ENCODE results near the gene PBXIP1. TPM values are rescaled to one million over a fixed set of nuclear protein-coding genes. Genes with fewer than 3 reads are reported as not detected.

PBXIP1 gene
- total RNA-seq, 2 experiments from 2014 or later = 23.8 to 37.7 TPM

- H3K9me3 ChIP-seq (ENCODE audit: low read length) = no peaks in the 10 kb centered on the region
- no peaks in the 10 kb centered on the region for H3K9me2 ChIP-seq (ENCODE audit: insufficient read depth, low read length)
- CTCF ChIA-PET (ENCODE audit: unreplicated experiment) = no interaction called here
- H3K36me3 ChIP-seq (ENCODE audit: insufficient read depth, low read length) = peaks cover 52% of the 10 kb centered on the region
- peak overlapping the region; percentile 86 for H3K4me2 ChIP-seq (ENCODE audit: low read length)
- H3K4me1 ChIP-seq (ENCODE audit: insufficient read depth, low read length, poor library complexity, severe bottlenecking) = peaks cover 40% of the 10 kb centered on the region
- intact Hi-C loops (cut with micrococcal nuclease; ENCODE audit: unreplicated experiment) = no loop called here
- H3K79me2 ChIP-seq (ENCODE audit: insufficient read depth, low read depth, low read length) = peaks cover 58% of the 10 kb centered on the region
- no peak for DNase-seq (ENCODE audit: low spot score)
- H4K20me1 ChIP-seq (ENCODE audit: insufficient read depth, low read length) = peaks cover 8% of the 10 kb centered on the region; the same call in 1 of the 2 replicates
- TF ChIP-seq EZH2phosphoT487 (IDR thresholded peaks at IDR 0.05; ENCODE audit: borderline replicate concordance, low read depth, low read length) = no peak
- TF ChIP-seq, protein P1, sequence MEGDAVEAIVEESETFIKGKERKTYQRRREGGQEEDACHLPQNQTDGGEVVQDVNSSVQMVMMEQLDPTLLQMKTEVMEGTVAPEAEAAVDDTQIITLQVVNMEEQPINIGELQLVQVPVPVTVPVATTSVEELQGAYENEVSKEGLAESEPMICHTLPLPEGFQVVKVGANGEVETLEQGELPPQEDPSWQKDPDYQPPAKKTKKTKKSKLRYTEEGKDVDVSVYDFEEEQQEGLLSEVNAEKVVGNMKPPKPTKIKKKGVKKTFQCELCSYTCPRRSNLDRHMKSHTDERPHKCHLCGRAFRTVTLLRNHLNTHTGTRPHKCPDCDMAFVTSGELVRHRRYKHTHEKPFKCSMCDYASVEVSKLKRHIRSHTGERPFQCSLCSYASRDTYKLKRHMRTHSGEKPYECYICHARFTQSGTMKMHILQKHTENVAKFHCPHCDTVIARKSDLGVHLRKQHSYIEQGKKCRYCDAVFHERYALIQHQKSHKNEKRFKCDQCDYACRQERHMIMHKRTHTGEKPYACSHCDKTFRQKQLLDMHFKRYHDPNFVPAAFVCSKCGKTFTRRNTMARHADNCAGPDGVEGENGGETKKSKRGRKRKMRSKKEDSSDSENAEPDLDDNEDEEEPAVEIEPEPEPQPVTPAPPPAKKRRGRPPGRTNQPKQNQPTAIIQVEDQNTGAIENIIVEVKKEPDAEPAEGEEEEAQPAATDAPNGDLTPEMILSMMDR (conservative IDR thresholded peaks at IDR 0.05; ENCODE audit: low read length) = no peak
- no TSS peak for BruUV-seq (replicated peaks)
- H2AFZ ChIP-seq (ENCODE audit: low read length) = no peak overlapping the region
- H3K27ac ChIP-seq (ENCODE audit: low read depth, low read length, poor library complexity, severe bottlenecking) = no peak overlapping the region
- POLR2A ChIA-PET = interaction anchor here (1.8 kb wide), 1 partner anchor 16 kb away, joined by 6 read pairs; the partner anchor contains the start of gene PBXIP1
- no peak overlapping the region for H3K4me3 ChIP-seq (ENCODE audit: low read depth, low read length, poor library complexity, severe bottlenecking)
Observed at GRCh38 chr1:154972213-154972516, 16.3 kb upstream of the PBXIP1 start.

GRCh38 chr1:154971341-154971998 lies 15.6 kb upstream of the PBXIP1 start:
- Histone ChIP-seq H3K27ac (ENCODE audit: low read depth, low read length, poor library complexity, severe bottlenecking) (no peak overlapping the region), H3K79me2 (ENCODE audit: insufficient read depth, low read depth, low read length) (peaks cover 51% of the 10 kb centered on the region), H2AFZ (ENCODE audit: low read length) (no peak overlapping the region), H3K36me3 (ENCODE audit: insufficient read depth, low read length) (peaks cover 52% of the 10 kb centered on the region), H3K9me3 (ENCODE audit: low read length) (no peaks in the 10 kb centered on the region), H3K4me3 (ENCODE audit: low read depth, low read length, poor library complexity, severe bottlenecking) (peak overlapping the region; percentile 10), H3K4me2 (ENCODE audit: low read length) (peak overlapping the region; percentile 59), H3K9me2 (ENCODE audit: insufficient read depth, low read length) (no peaks in the 10 kb centered on the region), H3K4me1 (ENCODE audit: insufficient read depth, low read length, poor library complexity, severe bottlenecking) (peaks cover 33% of the 10 kb centered on the region), H4K20me1 (ENCODE audit: insufficient read depth, low read length) (peaks cover 7% of the 10 kb centered on the region; the same call in 1 of the 2 replicates)
- DNase-seq (ENCODE audit: low spot score) = no peak
- ChIA-PET CTCF (ENCODE audit: unreplicated experiment) (no interaction called here), POLR2A (interaction anchor here (1.8 kb wide), 1 partner anchor 16 kb away, joined by 6 read pairs; the partner anchor contains the start of gene PBXIP1)
- BruUV-seq (replicated peaks) = no TSS peak
- TF ChIP-seq, protein P1 (conservative IDR thresholded peaks at IDR 0.05; ENCODE audit: low read length) = no peak
- no peak for TF ChIP-seq EZH2phosphoT487 (IDR thresholded peaks at IDR 0.05; ENCODE audit: borderline replicate concordance, low read depth, low read length)
- intact Hi-C loops (cut with micrococcal nuclease; ENCODE audit: unreplicated experiment) = no loop called here

GRCh38 chr1:154970631-154971340 lies 14.9 kb upstream of the PBXIP1 start, which contains the start of gene SHC1:
SHC1 (minus strand) TSS chr1:154970747; CDS start chr1:154970526, 221 bp downstream.
- intact Hi-C loops (cut with micrococcal nuclease; ENCODE audit: unreplicated experiment) = no loop called here
- no peaks in the 10 kb centered on the region for H3K9me3 ChIP-seq (ENCODE audit: low read length)
- H4K20me1 ChIP-seq (ENCODE audit: insufficient read depth, low read length) = peaks cover under 1% of the 10 kb centered on the region; the same call in 1 of the 2 replicates
- H2AFZ ChIP-seq (ENCODE audit: low read length) = no peak within 1 kb of the TSS
- CTCF ChIA-PET (ENCODE audit: unreplicated experiment) = no interaction called here
- H3K4me1 ChIP-seq (ENCODE audit: insufficient read depth, low read length, poor library complexity, severe bottlenecking) = peaks cover 30% of the 10 kb centered on the region
- no peak within 1 kb of the TSS for H3K27ac ChIP-seq (ENCODE audit: low read depth, low read length, poor library complexity, severe bottlenecking)
- peaks cover 53% of the 10 kb centered on the region for H3K36me3 ChIP-seq (ENCODE audit: insufficient read depth, low read length)
- TF ChIP-seq, protein P1 (conservative IDR thresholded peaks at IDR 0.05; ENCODE audit: low read length) = no peak
- no peak for TF ChIP-seq EZH2phosphoT487 (IDR thresholded peaks at IDR 0.05; ENCODE audit: borderline replicate concordance, low read depth, low read length)
- BruUV-seq (replicated peaks) = no TSS peak
- H3K4me3 ChIP-seq (ENCODE audit: low read depth, low read length, poor library complexity, severe bottlenecking) = peak within 1 kb of the TSS; percentile 10
- DNase-seq (ENCODE audit: low spot score) = peak; percentile 37
- no peaks in the 10 kb centered on the region for H3K9me2 ChIP-seq (ENCODE audit: insufficient read depth, low read length)
- peak within 1 kb of the TSS; percentile 59 for H3K4me2 ChIP-seq (ENCODE audit: low read length)
- peaks cover 45% of the 10 kb centered on the region for H3K79me2 ChIP-seq (ENCODE audit: insufficient read depth, low read depth, low read length)
- POLR2A ChIA-PET = interaction anchor here (0.5 to 1.8 kb wide), 2 partner anchors 12 to 15 kb away, joined by 5 to 6 read pairs; partner anchors contain the start of genes FLAD1 and PBXIP1

All from OCI-LY7 (cell line).